ENCODE measurements around the gene TEKTIP1. TPM values are rescaled to one million over a fixed set of nuclear protein-coding genes. Genes with fewer than 3 reads are reported as not detected.
A peak's percentile ranks its signal among the peaks of the same experiment; 100 is the strongest.

Gene TEKTIP1
- total RNA-seq, 1 donor from 2014 or later, result 0.68 TPM

DNA sequence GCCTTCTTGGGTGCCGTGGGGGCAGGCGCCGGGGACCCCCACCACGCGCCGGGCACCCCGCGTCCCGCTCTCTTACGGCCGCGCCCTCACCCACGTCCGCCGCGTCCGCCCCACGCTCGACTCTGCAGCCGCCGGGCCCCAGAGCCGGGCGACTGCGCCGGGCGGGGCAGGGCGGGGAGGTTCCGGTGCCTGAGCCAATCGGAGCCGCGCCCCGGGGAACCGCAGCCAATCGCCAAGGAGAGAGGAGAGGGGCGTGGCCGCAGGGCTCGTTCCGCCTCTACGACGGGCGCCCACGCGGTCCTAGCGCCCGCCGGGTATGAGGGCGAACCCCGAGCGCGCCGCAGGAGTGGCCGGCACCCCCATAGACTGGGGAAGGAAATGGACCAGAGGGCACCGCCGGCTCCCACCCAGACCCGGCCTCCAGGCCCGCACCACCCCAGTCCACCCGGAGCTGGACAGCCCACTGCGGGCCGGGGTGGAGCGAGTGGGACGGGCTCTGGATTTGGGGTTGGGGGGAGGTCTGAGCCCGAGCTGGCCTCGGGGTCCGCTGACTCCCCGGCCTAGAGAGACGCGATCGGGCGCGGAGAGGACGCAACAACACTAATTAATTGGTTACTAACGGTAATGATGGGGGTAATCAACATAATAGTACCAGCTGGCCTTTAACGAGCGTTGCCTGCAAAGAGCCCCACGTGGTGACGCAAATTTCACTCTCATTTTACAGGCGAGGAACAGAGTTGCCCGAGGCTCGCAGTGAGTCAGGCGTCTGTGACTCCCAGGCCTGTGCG, 18.7 kb downstream of the TEKTIP1 start, which contains the start of gene MFSD12:
TSS of gene MFSD12 (minus strand) at position 126 of the 788 bp plus-strand sequence. CDS start 183 bp downstream, outside the sequence.
- Histone ChIP-seq H3K36me3 (ENCODE audit: insufficient read depth, low read length) (no peaks in the 10 kb centered on the region), H3K9me3 (ENCODE audit: insufficient read depth, low read depth, low read length) (no peaks in the 10 kb centered on the region), H2AFZ (ENCODE audit: low read depth, low read length) (peak within 1 kb of the TSS; percentile 90), H4K20me1 (ENCODE audit: insufficient read depth, low read length) (peaks cover 36% of the 10 kb centered on the region), H3K4me2 (ENCODE audit: low read length) (peak within 1 kb of the TSS; percentile 98), H3K27me3 (ENCODE audit: insufficient read depth, low read length) (no peaks in the 10 kb centered on the region), H3K9ac (ENCODE audit: low read length) (peak within 1 kb of the TSS; percentile 87), H3K27ac (ENCODE audit: low read depth, low read length) (peak within 1 kb of the TSS; percentile 81), H3K4me3 (ENCODE audit: insufficient read depth, low read depth, low read length) (peak within 1 kb of the TSS; percentile 89), H3K79me2 (ENCODE audit: insufficient read depth, low read length) (peaks cover 43% of the 10 kb centered on the region), H3K4me1 (ENCODE audit: insufficient read depth, low read length) (peaks cover 35% of the 10 kb centered on the region)
- H3K27ac Mint-ChIP-seq (ENCODE audit: unreplicated experiment), result peak within 1 kb of the TSS; percentile 87
- no peaks in the 10 kb centered on the region for H3K9me3 Mint-ChIP-seq (ENCODE audit: unreplicated experiment)
- peak; percentile 86 for FAIRE-seq
- TF ChIP-seq, protein P1, sequence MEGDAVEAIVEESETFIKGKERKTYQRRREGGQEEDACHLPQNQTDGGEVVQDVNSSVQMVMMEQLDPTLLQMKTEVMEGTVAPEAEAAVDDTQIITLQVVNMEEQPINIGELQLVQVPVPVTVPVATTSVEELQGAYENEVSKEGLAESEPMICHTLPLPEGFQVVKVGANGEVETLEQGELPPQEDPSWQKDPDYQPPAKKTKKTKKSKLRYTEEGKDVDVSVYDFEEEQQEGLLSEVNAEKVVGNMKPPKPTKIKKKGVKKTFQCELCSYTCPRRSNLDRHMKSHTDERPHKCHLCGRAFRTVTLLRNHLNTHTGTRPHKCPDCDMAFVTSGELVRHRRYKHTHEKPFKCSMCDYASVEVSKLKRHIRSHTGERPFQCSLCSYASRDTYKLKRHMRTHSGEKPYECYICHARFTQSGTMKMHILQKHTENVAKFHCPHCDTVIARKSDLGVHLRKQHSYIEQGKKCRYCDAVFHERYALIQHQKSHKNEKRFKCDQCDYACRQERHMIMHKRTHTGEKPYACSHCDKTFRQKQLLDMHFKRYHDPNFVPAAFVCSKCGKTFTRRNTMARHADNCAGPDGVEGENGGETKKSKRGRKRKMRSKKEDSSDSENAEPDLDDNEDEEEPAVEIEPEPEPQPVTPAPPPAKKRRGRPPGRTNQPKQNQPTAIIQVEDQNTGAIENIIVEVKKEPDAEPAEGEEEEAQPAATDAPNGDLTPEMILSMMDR (IDR thresholded peaks at IDR 0.05; ENCODE audit: insufficient read depth, low read depth, low read length), result no peak
- TF ChIP-seq EZH2 (IDR thresholded peaks at IDR 0.05; ENCODE audit: insufficient read depth, low read length), result no peak
- H3K36me3 Mint-ChIP-seq (ENCODE audit: low read depth, unreplicated experiment), result peaks cover 9% of the 10 kb centered on the region
- peak; percentile 91 for DNase-seq (ENCODE audit: low read depth)
- H3K4me1 Mint-ChIP-seq (ENCODE audit: low read depth, unreplicated experiment), result peaks cover 23% of the 10 kb centered on the region
- peak within 1 kb of the TSS; percentile 99 for H3K4me3 Mint-ChIP-seq (ENCODE audit: unreplicated experiment)
- no peaks in the 10 kb centered on the region for H3K27me3 Mint-ChIP-seq (ENCODE audit: low read depth, unreplicated experiment)

DNA sequence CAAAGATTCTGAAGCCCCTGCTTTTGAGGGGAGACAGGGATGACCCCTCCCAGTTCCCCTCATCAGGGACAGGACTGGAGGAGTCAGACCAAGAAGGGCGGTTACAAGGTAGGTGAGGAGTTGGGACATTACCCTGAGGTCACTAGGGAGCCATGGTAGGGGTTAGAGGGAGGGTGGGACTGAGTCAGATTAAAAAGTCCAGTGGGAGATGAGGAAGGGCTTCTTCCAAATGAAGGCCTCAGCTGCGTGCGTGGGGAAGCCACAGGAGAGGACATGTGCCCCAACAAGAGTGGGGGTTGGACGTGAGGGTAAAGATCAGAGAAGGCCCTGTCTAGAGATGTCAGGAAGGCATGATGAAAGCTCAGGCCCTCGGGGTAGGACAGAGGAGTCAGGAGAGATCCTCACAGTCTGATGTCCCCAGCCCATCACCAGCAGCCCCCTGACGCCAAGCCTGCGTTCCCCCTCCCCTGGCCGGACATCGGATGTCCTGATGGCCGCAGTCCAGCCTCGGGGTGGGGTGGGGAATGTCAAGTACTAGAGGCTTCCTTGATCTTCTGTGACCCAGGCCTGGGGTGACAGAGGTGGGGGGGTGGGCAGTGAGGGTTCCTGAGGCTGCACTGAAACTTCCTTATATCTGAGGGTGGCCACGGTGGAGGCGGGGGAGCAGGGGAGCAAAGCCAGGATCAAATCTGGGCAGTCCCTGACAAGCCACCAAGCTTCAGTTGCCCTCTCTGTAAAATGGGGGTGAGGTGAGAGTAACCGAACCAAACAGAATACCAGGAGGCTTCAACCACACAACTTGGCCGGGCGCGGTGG, 24.9 kb downstream of the TEKTIP1 start:
- TF ChIP-seq EZH2 (IDR thresholded peaks at IDR 0.05; ENCODE audit: insufficient read depth, low read length), result no peak
- TF ChIP-seq, protein P1 (IDR thresholded peaks at IDR 0.05; ENCODE audit: insufficient read depth, low read depth, low read length), result no peak
- no peak overlapping the region for H3K27ac Mint-ChIP-seq (ENCODE audit: unreplicated experiment)
- no peak overlapping the region for H3K27ac ChIP-seq (ENCODE audit: low read depth, low read length)

More for the DNA sequence above, 24.9 kb downstream of the TEKTIP1 start:
- FAIRE-seq, result no peak
- Histone ChIP-seq H3K9ac (ENCODE audit: low read length) (no peak overlapping the region), H3K36me3 (ENCODE audit: insufficient read depth, low read length) (no peaks in the 10 kb centered on the region), H3K4me2 (ENCODE audit: low read length) (no peak overlapping the region), H3K79me2 (ENCODE audit: insufficient read depth, low read length) (no peaks in the 10 kb centered on the region), H4K20me1 (ENCODE audit: insufficient read depth, low read length) (no peaks in the 10 kb centered on the region), H2AFZ (ENCODE audit: low read depth, low read length) (no peak overlapping the region), H3K4me1 (ENCODE audit: insufficient read depth, low read length) (peaks cover 14% of the 10 kb centered on the region), H3K27me3 (ENCODE audit: insufficient read depth, low read length) (no peaks in the 10 kb centered on the region), H3K4me3 (ENCODE audit: insufficient read depth, low read depth, low read length) (no peak overlapping the region), H3K9me3 (ENCODE audit: insufficient read depth, low read depth, low read length) (no peaks in the 10 kb centered on the region)
- Mint-ChIP-seq H3K36me3 (ENCODE audit: low read depth, unreplicated experiment) (peaks cover 4% of the 10 kb centered on the region), H3K9me3 (ENCODE audit: unreplicated experiment) (no peaks in the 10 kb centered on the region), H3K4me3 (ENCODE audit: unreplicated experiment) (no peak overlapping the region), H3K27me3 (ENCODE audit: low read depth, unreplicated experiment) (no peaks in the 10 kb centered on the region), H3K4me1 (ENCODE audit: low read depth, unreplicated experiment) (no peaks in the 10 kb centered on the region)
- DNase-seq (ENCODE audit: low read depth), result no peak
